Activated CD8-positive, alpha-beta memory T cell treated with anti-CD3 and anti-CD28 coated beads, Interleukin-2, amount 50 U/mL, for 24 hours (primary cell): ENCODE results near the gene ZBTB12.
"Not testable (repeated sequence)": the region's sequence is repeated elsewhere in the genome, so short reads cannot be mapped to it uniquely, and the experiment has no call there.

Experiments
- DNase-seq: peaks from one replicate; pipeline ENCODE4 v3.0.0-alpha.2; 2020; ENCODE audit errors: extremely low read depth

Gene ZBTB12

DNA sequence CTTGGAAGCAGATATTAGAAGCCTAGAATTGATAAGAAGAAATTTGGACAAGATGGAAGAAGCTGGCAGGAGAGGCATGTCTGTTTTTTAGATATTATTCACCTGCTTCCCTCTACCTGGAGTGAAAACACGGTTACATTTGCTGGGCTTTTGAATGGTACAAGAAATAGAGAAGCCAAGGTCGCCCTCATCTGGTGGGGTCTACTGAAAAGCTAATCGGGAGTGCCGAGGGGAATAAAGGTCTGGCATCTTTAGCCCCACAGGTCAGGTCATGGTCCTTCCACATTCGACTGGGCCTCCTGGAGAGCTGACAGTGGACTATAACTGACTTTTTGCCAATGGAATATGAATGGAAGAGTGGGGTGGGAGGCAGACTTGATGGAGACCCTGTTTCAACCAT is 21.1 kb upstream of the ZBTB12 start:
- no peak for DNase-seq

DNA sequence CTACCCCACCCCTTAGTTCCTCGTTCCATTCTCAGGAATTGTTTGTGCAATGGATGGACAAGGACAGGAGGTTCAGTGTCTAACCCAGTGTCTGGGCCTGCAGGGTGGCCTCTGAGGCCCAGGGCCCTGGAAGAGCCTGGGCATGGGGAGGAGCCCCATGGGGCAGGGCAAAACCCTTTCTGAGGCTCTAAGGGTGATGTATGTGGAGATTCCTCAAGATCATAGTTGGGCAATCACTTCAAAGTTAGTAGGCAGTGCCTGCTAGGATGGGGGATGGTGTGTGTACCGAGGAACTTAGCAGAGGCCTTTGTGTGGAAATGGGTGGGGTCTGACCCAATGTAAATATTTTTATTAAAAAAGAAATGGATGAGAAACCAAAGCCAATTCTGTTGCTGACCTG is 18.9 kb upstream of the ZBTB12 start:
- no peak for DNase-seq

- no peak for DNase-seq
These were observed 17.9 kb upstream of the ZBTB12 start for GRCh38 chr6:31919624-31920303.

GRCh38 chr6:31918069-31918720 is 16.3 kb upstream of the ZBTB12 start:
- DNase-seq = no peak

DNA sequence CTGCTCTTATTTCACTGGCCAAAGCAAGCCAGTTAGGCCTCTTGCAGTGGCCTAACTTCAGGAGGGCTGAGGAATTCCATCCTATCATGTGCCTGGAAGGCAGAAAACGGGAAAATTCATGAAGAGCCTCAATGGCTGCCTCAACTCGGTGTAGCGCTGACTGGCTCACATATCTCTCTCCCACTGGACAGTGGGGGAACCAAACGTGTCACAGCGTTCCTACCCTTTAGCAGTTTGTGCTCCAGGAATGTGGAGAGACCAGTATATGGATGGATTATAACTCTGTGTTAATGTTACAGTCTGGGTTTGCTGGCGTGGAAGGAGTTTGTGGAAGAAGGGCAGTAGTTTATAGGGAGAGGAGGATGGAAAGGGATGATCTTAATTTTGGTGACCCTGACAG is 13.9 kb upstream of the ZBTB12 start:
- no peak for DNase-seq

DNA sequence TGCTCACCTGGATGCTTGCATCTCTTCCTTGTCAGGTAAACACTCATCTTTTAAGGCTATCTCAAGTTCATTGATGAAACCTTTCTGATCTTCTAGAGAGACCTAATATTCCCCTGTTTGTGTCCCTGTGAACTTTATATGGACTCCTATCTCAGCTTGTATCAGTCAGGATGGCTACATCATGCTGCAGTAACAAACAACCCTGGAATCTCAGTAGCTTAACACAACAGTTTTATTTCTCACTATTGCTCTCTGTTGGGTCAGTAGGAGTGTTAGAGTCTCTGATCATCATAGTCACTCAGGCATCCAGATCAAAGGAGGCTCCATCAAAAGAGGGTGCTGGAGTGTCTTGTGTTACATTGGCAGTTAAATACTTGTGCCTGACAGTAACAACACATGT is 13.5 kb upstream of the ZBTB12 start:
- no peak for DNase-seq

DNA sequence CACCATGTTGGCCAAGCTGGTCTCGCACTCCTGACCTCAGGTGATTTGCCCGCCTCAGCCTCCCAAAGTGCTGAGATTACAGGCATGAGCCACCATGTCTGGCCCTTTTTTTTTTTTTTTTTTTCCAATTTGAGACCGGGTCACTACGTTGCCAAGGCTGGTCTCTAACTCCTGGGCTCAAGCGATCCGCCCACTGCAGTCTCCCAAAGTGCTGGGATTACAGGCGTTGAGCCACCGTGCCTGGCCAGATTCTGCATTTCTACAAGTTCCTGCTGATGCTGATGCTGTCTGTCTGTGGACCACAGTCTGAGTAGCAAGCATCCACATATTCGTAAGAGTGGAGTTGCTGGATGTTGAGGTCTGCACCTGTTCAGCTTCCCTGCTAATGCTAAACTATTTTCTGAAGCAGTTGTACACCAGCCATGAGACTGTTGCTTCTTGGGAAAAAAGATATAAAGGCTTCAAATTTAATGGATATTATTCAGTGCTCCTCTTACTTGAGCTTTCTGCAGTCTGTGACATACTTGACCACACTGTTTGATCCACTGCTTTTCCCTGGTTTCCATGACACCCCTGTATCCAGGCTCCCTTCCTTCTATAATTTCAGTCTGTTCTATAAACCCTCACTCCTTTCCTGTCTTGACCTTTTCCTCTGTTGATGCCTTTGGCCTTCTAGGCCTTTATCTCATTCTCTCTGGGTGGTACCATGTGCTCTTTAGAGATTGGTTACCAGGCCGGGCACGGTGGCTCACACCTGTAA is 10.1 kb upstream of the ZBTB12 start:
- DNase-seq = no peak

DNA sequence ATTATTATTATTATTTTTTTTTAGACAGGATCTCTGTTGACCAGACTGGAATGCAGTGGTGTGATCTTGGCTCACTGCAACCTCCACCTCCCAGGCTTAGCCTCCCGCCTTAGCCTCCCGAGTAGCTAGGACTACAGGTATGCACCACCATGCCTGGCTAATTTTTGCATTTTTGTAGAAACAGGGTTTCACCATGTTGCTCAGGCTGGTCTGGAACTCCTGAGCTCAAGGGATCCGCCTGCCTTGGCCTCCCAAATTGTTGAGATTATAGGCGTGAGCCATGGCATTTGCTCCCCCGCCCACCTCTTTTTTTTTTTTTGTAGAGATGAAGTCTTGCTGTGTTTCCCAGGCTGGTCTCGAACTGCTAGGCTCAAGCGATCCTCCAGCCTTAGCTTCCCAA is 7.4 kb upstream of the ZBTB12 start:
- not testable (repeated sequence) for DNase-seq

- no peak for DNase-seq
These were observed 6.9 kb upstream of the ZBTB12 start for GRCh38 chr6:31908791-31909190.

- DNase-seq = not testable (repeated sequence)
These were observed 6.4 kb upstream of the ZBTB12 start for GRCh38 chr6:31908255-31908654.

DNA sequence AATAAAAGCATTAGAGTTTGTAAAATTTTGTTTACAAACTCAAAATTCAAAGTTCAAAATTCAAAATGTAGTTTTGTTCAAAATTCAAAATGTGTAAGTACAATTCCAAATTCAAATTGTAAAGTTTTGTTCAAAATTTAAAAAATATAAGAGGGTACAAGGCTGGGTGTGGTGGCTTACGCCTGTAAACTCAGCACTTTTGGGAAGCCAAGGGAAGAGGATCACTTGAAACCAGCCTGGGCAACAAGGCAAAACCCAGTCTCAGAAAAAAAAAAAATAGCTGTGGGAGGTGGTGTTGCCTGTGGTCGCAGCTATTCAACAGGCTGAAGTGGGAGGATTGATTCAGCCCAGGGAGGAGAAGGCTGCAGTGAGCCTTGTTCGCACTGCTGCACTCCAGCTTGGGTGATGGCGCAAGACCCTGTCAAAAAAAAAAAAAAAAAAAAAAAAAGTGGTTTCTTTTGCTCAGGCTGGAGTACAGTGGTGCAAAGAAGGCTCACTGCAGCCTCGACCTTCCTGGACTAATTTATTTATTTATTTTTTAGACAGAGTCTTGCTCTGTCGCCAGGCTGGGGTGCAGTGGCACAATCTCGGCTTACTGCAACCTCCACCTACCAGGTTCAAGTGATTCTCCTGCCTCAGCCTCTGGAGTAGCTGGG is 5.4 kb upstream of the ZBTB12 start:
- DNase-seq = no peak

GRCh38 chr6:31906727-31907126 is 4.8 kb upstream of the ZBTB12 start:
- DNase-seq = not testable (repeated sequence)

- DNase-seq = no peak
These were observed 4.2 kb upstream of the ZBTB12 start for GRCh38 chr6:31906122-31906521.

GRCh38 chr6:31905041-31905440 is 3.2 kb upstream of the ZBTB12 start:
- DNase-seq = no peak

DNA sequence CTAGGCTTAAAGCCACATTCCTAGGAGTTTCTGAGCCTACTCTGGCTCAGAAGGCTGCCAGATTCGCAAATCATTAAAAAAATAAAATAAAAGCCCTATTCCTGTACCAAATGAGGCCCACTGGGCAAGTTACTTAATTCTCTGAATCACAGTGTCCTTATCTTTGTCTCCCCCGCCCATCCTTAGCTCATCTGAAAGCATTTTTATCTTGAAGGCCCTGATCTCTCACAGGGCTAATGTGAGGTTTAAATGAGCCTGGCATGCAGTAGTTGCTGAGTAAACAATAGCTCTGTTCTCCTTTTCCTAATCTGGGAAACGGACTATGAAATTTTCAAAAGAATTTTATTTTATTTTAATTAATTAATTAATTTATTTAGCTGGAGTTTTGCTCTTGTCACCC is 2.1 kb upstream of the ZBTB12 start:
- DNase-seq = no peak

DNA sequence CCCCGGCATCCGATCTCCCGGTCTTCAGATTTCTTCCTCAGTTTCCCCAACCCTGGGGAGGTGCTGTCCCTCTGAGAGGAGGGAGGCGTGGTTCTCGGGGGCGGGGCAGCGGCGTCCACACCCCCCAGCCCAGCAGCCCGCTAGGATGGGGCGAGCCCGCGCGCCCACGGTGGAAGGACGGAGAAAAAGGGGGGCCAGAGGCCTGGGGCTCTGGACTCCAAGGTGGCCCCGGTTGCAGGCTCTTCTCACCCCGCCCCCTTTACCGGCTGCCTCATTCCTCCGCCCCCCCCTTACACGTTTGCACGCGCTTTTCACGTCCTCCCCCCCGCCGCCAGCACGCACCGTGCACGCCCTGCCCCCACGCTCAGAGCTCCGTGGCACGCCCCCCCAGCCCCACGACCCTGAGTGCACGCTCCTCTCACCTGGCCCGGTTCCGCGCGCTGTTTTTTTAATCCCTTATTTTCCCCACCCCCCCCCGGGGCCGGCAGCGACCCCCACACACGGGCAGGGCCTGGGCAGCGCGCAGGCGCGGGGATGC is 402 bp downstream of the ZBTB12 start:
- DNase-seq = no peak

DNA sequence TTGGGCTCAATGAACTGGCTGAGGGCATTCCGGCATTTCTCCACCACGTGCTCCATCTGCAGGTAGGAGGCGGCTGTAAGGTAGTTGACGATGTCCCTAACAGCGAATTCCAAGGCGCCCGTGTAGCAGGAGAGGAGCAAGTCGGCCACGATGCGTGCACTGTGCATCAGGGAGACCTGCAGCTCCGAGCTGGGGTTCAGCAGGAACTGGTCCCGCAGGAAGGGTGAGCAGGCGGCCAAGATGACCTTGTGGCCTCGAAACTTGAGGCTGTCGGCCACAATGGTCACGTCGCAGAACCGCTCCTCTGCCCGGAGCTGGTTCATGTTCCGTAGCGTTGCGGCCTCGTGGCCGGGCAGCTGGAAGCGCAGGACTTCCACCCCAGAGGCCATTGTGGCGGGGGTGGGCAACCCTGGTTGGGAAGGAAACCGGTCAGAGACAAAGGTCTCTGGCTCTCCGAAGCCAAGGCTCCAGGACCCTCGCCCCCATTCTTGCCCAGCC is 920 bp downstream of the ZBTB12 start:
- no peak for DNase-seq

DNA sequence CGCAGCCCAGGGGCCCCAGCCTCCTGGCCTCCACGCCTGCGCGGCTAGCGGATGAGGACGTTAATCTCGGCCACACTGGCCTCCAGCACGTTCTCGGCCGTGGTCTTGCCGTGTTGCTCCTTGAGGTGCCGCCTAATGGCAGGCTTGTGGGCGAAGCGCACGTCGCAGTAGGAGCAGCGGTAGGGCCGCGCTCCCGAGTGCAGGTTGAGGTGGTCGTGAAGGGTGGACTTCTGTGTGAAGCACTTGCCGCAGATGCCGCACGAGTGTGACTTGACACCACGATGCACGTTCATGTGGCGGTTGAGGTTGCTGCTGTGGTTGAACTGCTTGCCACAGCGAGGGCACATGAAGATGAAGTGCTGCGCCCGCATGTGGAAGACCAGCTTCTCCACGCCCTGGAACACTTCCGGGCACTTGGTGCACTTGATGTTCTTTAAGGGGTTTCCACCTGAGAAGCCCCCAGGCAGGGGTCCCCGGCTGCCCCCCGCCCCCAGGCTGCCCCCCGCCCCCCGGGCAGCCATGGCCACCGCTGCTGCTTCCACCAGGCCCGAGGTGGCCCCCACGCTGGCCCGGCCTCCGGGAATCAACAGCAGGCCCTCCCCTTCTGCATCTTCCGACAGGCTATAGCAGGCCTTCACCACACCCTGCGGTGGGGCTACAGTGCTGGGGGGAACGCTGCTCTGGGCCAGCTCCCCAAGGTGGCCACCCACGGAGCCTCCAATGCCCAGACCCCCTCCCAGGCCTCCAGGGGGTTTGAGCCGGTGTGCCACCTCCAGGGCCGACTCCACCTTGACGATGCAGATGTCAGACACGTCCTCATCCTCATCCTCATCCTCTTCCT is 1.8 kb downstream of the ZBTB12 start:
- DNase-seq = no peak

DNA sequence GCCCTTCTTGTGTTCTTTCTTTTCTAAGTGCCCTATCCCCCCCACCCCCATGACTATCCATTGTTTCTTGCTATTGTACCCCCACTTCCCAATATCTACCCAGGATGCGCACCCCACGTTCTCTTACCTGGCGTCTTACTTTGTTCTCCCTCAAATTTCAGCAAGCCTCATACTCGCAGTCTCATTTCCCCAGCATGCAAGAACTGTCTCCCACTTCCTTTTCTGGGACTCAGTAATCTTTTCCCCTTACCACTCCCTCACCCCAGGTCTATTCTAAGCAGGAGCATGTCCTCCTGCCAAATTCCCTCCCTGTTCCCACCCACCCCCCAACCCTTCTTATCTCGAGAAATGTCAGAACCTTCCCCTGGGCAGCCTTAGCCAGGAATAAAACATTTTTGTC is 2.7 kb downstream of the ZBTB12 start:
- DNase-seq = no peak

GRCh38 chr6:31898383-31899011 is 3.4 kb downstream of the ZBTB12 start:
- no peak for DNase-seq
